ENCODE data around the gene NFIX. TPM values are rescaled to one million over a fixed set of nuclear protein-coding genes. Genes with fewer than 3 reads are reported as not detected.

The NFIX gene
- total RNA-seq = 34.7 and 36.3 TPM in 2 replicates

GRCh38 chr19:12994701-12995595 lies at the start of gene NFIX:
NFIX (plus strand) TSS chr19:12995475; CDS start chr19:12995838, 363 bp downstream.

GRCh38 chr19:12945479-12946091 lies 49.7 kb upstream of the NFIX start, which contains the start of gene RAD23A:
RAD23A (plus strand) TSS chr19:12945862; CDS start chr19:12945949, 87 bp downstream.

GRCh38 chr19:12956446-12957388 lies 38.6 kb upstream of the NFIX start, which contains the start of gene GADD45GIP1:
GADD45GIP1 (minus strand) TSS chr19:12957223; CDS start chr19:12957212, 11 bp downstream.

GRCh38 chr19:12969292-12969988 lies 25.8 kb upstream of the NFIX start, which contains the start of gene DAND5:
DAND5 (plus strand) TSS chr19:12969576; CDS start chr19:12969661, 85 bp downstream.

GRCh38 chr19:13102666-13103580 lies 107.6 kb downstream of the NFIX start, which contains the start of gene LYL1:
LYL1 (minus strand) TSS chr19:13102858; CDS start chr19:13101171, 1,687 bp downstream.

GRCh38 chr19:13116282-13117175 lies 121.3 kb downstream of the NFIX start, which contains the start of gene TRMT1:
TRMT1 (minus strand) TSS chr19:13116740; CDS start chr19:13116399, 341 bp downstream.

GRCh38 chr19:13117772-13118423 lies 122.6 kb downstream of the NFIX start, which contains the start of gene NACC1:
NACC1 (plus strand) TSS chr19:13118264; CDS start chr19:13135208, 16,944 bp downstream.

Other genes starting within 250 kb of the NFIX start
- gene BEST2, start 243.7 kb upstream of the NFIX start, total RNA-seq = not detected in 2 replicates
- gene HOOK2, start 219.9 kb upstream of the NFIX start, total RNA-seq = 8.4 and 8.8 TPM in 2 replicates
- 36.0 and 37.8 TPM in 2 replicates for gene JUNB, start 204.0 kb upstream of the NFIX start, total RNA-seq
- 192 and 196 TPM in 2 replicates for gene PRDX2, start 193.7 kb upstream of the NFIX start, total RNA-seq
- 0.53 TPM in 1 of 2 replicates, not detected in the other for gene THSD8, start 193.4 kb upstream of the NFIX start, total RNA-seq
- gene RNASEH2A, start 188.9 kb upstream of the NFIX start, total RNA-seq = 30.5 and 31.0 TPM in 2 replicates
- gene RTBDN, start 160.9 kb upstream of the NFIX start, total RNA-seq = not detected in 2 replicates
- 0.22 and 0.53 TPM in 2 replicates for gene MAST1, start 157.0 kb upstream of the NFIX start, total RNA-seq
- gene DNASE2, start 114.0 kb upstream of the NFIX start, total RNA-seq = 12.1 and 20.0 TPM in 2 replicates
- not detected in 2 replicates for gene KLF1, start 108.3 kb upstream of the NFIX start, total RNA-seq
- 29.9 and 38.1 TPM in 2 replicates for gene GCDH, start 104.3 kb upstream of the NFIX start, total RNA-seq
- gene SYCE2, start 76.2 kb upstream of the NFIX start, total RNA-seq = 0.07 TPM in 1 of 2 replicates, not detected in the other
- gene FARSA, start 61.8 kb upstream of the NFIX start, total RNA-seq = 61.8 and 67.1 TPM in 2 replicates
- gene CALR, start 56.9 kb upstream of the NFIX start, total RNA-seq = 1,763 and 1,853 TPM in 2 replicates
- 80.7 and 103 TPM in 2 replicates for gene RAD23A, start 49.6 kb upstream of the NFIX start, total RNA-seq
- gene GADD45GIP1, start 38.3 kb upstream of the NFIX start, total RNA-seq = 30.1 and 32.4 TPM in 2 replicates
- not detected in 2 replicates for gene DAND5, start 25.9 kb upstream of the NFIX start, total RNA-seq
- 50.1 and 52.8 TPM in 2 replicates for gene LYL1, start 107.4 kb downstream of the NFIX start, total RNA-seq
- 35.6 and 36.4 TPM in 2 replicates for gene TRMT1, start 121.3 kb downstream of the NFIX start, total RNA-seq
- 66.6 and 89.4 TPM in 2 replicates for gene NACC1, start 122.8 kb downstream of the NFIX start, total RNA-seq
- gene STX10, start 154.9 kb downstream of the NFIX start, total RNA-seq = 67.8 and 70.6 TPM in 2 replicates
- gene IER2, start 154.9 kb downstream of the NFIX start, total RNA-seq = 36.2 and 45.2 TPM in 2 replicates